GM21423 (cell line): Measurements from ENCODE around the gene CDKAL1.

Experiments used
- ATAC-seq: cut with Tn5 transposase; IDR thresholded peaks from one replicate; pipeline ENCODE4 v1.9.1; 2021; ENCODE audit warnings: mild to moderate bottlenecking, moderate library complexity; ENCODE audit not compliant: unreplicated experiment

Gene CDKAL1

GRCh38 chr6:21151119-21151518 lies 616.9 kb downstream of the CDKAL1 start:
- ATAC-seq: no peak

GRCh38 chr6:21151530-21151929 lies 617.3 kb downstream of the CDKAL1 start:
- no peak for ATAC-seq

- ATAC-seq: peak; percentile 63
Observed at GRCh38 chr6:21157186-21157929, 623.1 kb downstream of the CDKAL1 start.

GRCh38 chr6:21158149-21158548 lies 623.9 kb downstream of the CDKAL1 start:
- ATAC-seq: no peak

GRCh38 chr6:21158873-21159272 lies 624.6 kb downstream of the CDKAL1 start:
- no peak for ATAC-seq

GRCh38 chr6:21159465-21159864 lies 625.2 kb downstream of the CDKAL1 start:
- ATAC-seq: peak; percentile 28

- ATAC-seq: no peak
Observed at GRCh38 chr6:21161707-21162106, 627.5 kb downstream of the CDKAL1 start.

GRCh38 chr6:21163110-21163837 lies 629.0 kb downstream of the CDKAL1 start:
- no peak for ATAC-seq

- no peak for ATAC-seq
Observed at GRCh38 chr6:21163838-21164180, 629.6 kb downstream of the CDKAL1 start.

- ATAC-seq: peak; percentile 71
Observed at GRCh38 chr6:21164768-21165326, 630.6 kb downstream of the CDKAL1 start.

- ATAC-seq: peak; percentile 50
Observed at GRCh38 chr6:21166754-21167153, 632.5 kb downstream of the CDKAL1 start.

GRCh38 chr6:21167790-21168189 lies 633.5 kb downstream of the CDKAL1 start:
- ATAC-seq: no peak

- ATAC-seq: no peak
Observed at GRCh38 chr6:21171801-21172200, 637.5 kb downstream of the CDKAL1 start.

GRCh38 chr6:21173031-21173430 lies 638.8 kb downstream of the CDKAL1 start:
- ATAC-seq: no peak

- no peak for ATAC-seq
Observed at GRCh38 chr6:21173678-21174077, 639.4 kb downstream of the CDKAL1 start.

GRCh38 chr6:21176197-21176596 lies 641.9 kb downstream of the CDKAL1 start:
- ATAC-seq: no peak

GRCh38 chr6:21180155-21180554 lies 645.9 kb downstream of the CDKAL1 start:
- ATAC-seq: peak; percentile 63

- no peak for ATAC-seq
Observed at GRCh38 chr6:21180800-21181337, 646.6 kb downstream of the CDKAL1 start.

- ATAC-seq: peak; percentile 62
Observed at GRCh38 chr6:21181866-21182265, 647.6 kb downstream of the CDKAL1 start.

GRCh38 chr6:21182589-21182988 lies 648.3 kb downstream of the CDKAL1 start:
- ATAC-seq: no peak

- no peak for ATAC-seq
Observed at GRCh38 chr6:21185861-21186478, 651.7 kb downstream of the CDKAL1 start.
